Fibroblast of lung (primary cell): ENCODE measurements around the gene RTP2.

ENCODE experiments used
- CTCF ChIP-seq, 2 donors: IDR thresholded peaks in 1 of 2; conservative IDR thresholded peaks in 1 of 2; 1 replicate in 1 of 2; 2 replicates in 1 of 2; pipeline ENCODE4 v1.5.1; 2011 to 2012; ENCODE audit warnings: low read length in 2 of 2, control low read depth in 1 of 2, inconsistent platforms in 1 of 2, low read depth in 1 of 2, mild to moderate bottlenecking in 1 of 2
- EZH2 ChIP-seq: IDR thresholded peaks from 2 replicates; pipeline ENCODE4 v1.5.1; 2012; ENCODE audit warnings: low read length, control low read depth, mild to moderate bottlenecking; ENCODE audit errors: missing control alignments

GRCh38 chr3:187677604-187678003, 24.8 kb downstream of the RTP2 start:
- TF ChIP-seq CTCF (conservative IDR thresholded peaks at IDR 0.05 in 1 of 2, IDR thresholded peaks at IDR 0.05 in 1 of 2; ENCODE audit: low read depth in 1 of 2, low read length in 2 of 2) = no peak
- no peak for TF ChIP-seq EZH2
